ENCODE measurements around the gene FPR1. TPM values are rescaled to one million over a fixed set of nuclear protein-coding genes. Genes with fewer than 3 reads are reported as not detected.

Gene FPR1
- total and polyA plus RNA-seq, 2 of the 13 experiments (the other 11 are each of a cell fraction or from before 2014, with no cell fraction given), result not detected

DNA sequence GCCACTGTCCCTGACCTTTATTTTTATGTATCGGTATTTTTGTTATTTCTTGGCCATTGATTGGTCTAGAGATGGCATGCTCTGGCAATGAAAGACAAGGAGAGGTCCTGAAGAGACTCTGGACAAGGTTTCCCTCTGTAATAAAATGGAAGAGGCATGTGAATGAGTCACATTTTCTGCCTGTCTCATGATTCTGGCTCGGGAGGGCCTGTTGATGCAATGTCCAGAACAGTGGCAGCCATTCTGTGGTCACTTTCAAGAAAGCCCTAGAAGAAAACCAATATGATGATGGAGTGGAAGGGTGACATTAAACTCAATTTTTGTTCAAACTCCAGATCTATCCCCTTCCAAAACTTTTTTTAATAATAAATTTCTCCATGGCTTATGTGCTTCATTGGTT, 41.3 kb upstream of the FPR1 start:
- no peak overlapping the region for H3K27ac ChIP-seq (ENCODE audit: extremely low read length, insufficient read depth, low read length)
- no TSS peak for BruUV-seq (replicated peaks)
- no peak overlapping the region for H3K4me3 ChIP-seq (replicated peaks in 1 of 3; ENCODE audit: insufficient read depth in 1 of 3, low read depth in 2 of 3, low read length in 3 of 3)
- FAIRE-seq (no peak), DNase-seq (ENCODE audit: low spot score) (no peak), ATAC-seq (no peak)
- H3K4me2 ChIP-seq (ENCODE audit: low read depth, low read length), result no peak overlapping the region
- H3K79me2 ChIP-seq (ENCODE audit: insufficient read depth, low read length), result no peaks in the 10 kb centered on the region
- no peak overlapping the region for H2AFZ ChIP-seq (ENCODE audit: low read length)
- intact Hi-C loops (cut with micrococcal nuclease; ENCODE audit: unreplicated experiment) (no loop called here), in situ Hi-C loops (cut with HindIII; ENCODE audit: extremely low pct_ligation_motif_present, low pct_unique_long_range_greater_than_20kb) (no loop called here)
- no peaks in the 10 kb centered on the region for H3K36me3 ChIP-seq (replicated peaks in 1 of 2; ENCODE audit: control insufficient read depth in 1 of 2, insufficient read depth in 2 of 2, low read length in 2 of 2)
- H3K27me3 ChIP-seq (ENCODE audit: control insufficient read depth in 1 of 2, insufficient read depth in 2 of 2, low read length in 2 of 2), result no peaks in the 10 kb centered on the region
- no peaks in the 10 kb centered on the region for H4K20me1 ChIP-seq (ENCODE audit: insufficient read depth, low read length)
- WGBS (ENCODE audit: low lambda C conversion rate), result 5% methylated on average over 2 of the region's 2 CpGs
- peaks cover 7% of the 10 kb centered on the region; the same call in 1 of the 2 replicates for H3K9me3 ChIP-seq (ENCODE audit: low read length)
- CTCF ChIA-PET (ENCODE audit: low intra/inter-chr PET ratio, low total read pairs), result no interaction called here
- no peak for TF ChIP-seq ZNF343 (CRISPR knock-in tag; IDR thresholded peaks at IDR 0.05)
- no peak for TF ChIP-seq ZNF567 (CRISPR knock-in tag; IDR thresholded peaks at IDR 0.05; ENCODE audit: borderline replicate concordance)
- no peak for TF ChIP-seq NFE2L2 (IDR thresholded peaks at IDR 0.05; ENCODE audit: low read length)
- TF ChIP-seq ZNF550 (CRISPR knock-in tag; IDR thresholded peaks at IDR 0.05; ENCODE audit: borderline replicate concordance), result no peak
- no peak for TF ChIP-seq ZFY (CRISPR knock-in tag; IDR thresholded peaks at IDR 0.05)
- no peak for TF ChIP-seq YEATS4 (CRISPR knock-in tag; IDR thresholded peaks at IDR 0.05; ENCODE audit: borderline replicate concordance)
- no peak for TF ChIP-seq ZNF629 (CRISPR knock-in tag; conservative IDR thresholded peaks at IDR 0.05)
- TF ChIP-seq HDAC1 (CRISPR knock-in tag; IDR thresholded peaks at IDR 0.05), result no peak
- TF ChIP-seq ATF7-NPFF (CRISPR knock-in tag; IDR thresholded peaks at IDR 0.05; ENCODE audit: low read depth), result no peak
- no peak for TF ChIP-seq FOXA1 (IDR thresholded peaks at IDR 0.05)
- TF ChIP-seq FOXA1 (CRISPR knock-in tag; IDR thresholded peaks at IDR 0.05), result no peak
- no peak for TF ChIP-seq SNRNP70 (IDR thresholded peaks at IDR 0.05; ENCODE audit: low read depth, low read length)
- TF ChIP-seq, protein P1, sequence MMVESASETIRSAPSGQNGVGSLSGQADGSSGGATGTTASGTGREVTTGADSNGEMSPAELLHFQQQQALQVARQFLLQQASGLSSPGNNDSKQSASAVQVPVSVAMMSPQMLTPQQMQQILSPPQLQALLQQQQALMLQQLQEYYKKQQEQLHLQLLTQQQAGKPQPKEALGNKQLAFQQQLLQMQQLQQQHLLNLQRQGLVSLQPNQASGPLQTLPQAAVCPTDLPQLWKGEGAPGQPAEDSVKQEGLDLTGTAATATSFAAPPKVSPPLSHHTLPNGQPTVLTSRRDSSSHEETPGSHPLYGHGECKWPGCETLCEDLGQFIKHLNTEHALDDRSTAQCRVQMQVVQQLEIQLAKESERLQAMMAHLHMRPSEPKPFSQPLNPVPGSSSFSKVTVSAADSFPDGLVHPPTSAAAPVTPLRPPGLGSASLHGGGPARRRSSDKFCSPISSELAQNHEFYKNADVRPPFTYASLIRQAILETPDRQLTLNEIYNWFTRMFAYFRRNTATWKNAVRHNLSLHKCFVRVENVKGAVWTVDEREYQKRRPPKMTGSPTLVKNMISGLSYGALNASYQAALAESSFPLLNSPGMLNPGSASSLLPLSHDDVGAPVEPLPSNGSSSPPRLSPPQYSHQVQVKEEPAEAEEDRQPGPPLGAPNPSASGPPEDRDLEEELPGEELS (CRISPR knock-in tag; IDR thresholded peaks at IDR 0.05), result no peak
- TF ChIP-seq ZNF768 (CRISPR knock-in tag; IDR thresholded peaks at IDR 0.05), result no peak
- no peak for TF ChIP-seq ZNF788 (CRISPR knock-in tag; IDR thresholded peaks at IDR 0.05; ENCODE audit: borderline replicate concordance)
- TF ChIP-seq TBX2 (CRISPR knock-in tag; IDR thresholded peaks at IDR 0.05; ENCODE audit: borderline replicate concordance), result no peak
- TF ChIP-seq HNF4G (IDR thresholded peaks at IDR 0.05; ENCODE audit: borderline replicate concordance, low read depth, low read length), result no peak
- TF ChIP-seq HNF4G (CRISPR knock-in tag; IDR thresholded peaks at IDR 0.05; ENCODE audit: borderline replicate concordance, low read depth), result no peak
- TF ChIP-seq, protein P2, sequence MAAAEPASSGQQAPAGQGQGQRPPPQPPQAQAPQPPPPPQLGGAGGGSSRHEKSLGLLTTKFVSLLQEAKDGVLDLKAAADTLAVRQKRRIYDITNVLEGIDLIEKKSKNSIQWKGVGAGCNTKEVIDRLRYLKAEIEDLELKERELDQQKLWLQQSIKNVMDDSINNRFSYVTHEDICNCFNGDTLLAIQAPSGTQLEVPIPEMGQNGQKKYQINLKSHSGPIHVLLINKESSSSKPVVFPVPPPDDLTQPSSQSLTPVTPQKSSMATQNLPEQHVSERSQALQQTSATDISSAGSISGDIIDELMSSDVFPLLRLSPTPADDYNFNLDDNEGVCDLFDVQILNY (CRISPR knock-in tag; conservative IDR thresholded peaks at IDR 0.05), result no peak
- TF ChIP-seq, protein P3, sequence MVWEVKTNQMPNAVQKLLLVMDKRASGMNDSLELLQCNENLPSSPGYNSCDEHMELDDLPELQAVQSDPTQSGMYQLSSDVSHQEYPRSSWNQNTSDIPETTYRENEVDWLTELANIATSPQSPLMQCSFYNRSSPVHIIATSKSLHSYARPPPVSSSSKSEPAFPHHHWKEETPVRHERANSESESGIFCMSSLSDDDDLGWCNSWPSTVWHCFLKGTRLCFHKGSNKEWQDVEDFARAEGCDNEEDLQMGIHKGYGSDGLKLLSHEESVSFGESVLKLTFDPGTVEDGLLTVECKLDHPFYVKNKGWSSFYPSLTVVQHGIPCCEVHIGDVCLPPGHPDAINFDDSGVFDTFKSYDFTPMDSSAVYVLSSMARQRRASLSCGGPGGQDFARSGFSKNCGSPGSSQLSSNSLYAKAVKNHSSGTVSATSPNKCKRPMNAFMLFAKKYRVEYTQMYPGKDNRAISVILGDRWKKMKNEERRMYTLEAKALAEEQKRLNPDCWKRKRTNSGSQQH (CRISPR knock-in tag; IDR thresholded peaks at IDR 0.05; ENCODE audit: low read depth), result no peak
- POLR2A ChIA-PET, result no interaction called here
- H3K4me1 ChIP-seq (ENCODE audit: insufficient read depth, low read length), result no peaks in the 10 kb centered on the region
- H3K9ac ChIP-seq (ENCODE audit: insufficient read depth, low read depth, low read length), result no peak overlapping the region
